ENCODE data around the gene LRTM2.

- TF ChIP-seq CTCF (IDR thresholded peaks at IDR 0.05), result no peak
- TF ChIP-seq POLR2A (IDR thresholded peaks at IDR 0.05), result no peak
These were observed 8.5 kb downstream of the LRTM2 start for GRCh38 chr12:1828856-1829255.
